ENCODE measurements around the gene HSF5. TPM values are rescaled to one million over a fixed set of nuclear protein-coding genes. Genes with fewer than 3 reads are reported as not detected.
"Not testable (repeated sequence)": the region's sequence is repeated elsewhere in the genome, so short reads cannot be mapped to it uniquely, and the experiment has no call there.

The HSF5 gene
- total RNA-seq, 2 experiments from 2014 or later: 2.6 to 3.1 TPM

GRCh38 chr17:58504826-58505351 is 16.7 kb upstream of the HSF5 start:
- no peak overlapping the region for H3K27ac Mint-ChIP-seq
- H3K4me1 Mint-ChIP-seq: no peaks in the 10 kb centered on the region
- peaks cover 56% of the 10 kb centered on the region for H3K36me3 Mint-ChIP-seq (ENCODE audit: low read depth)
- ATAC-seq (no peak), DNase-seq (no peak)
- ChIA-PET POLR2A (no interaction called here), CTCF (no interaction called here)
- H3K27me3 Mint-ChIP-seq: no peaks in the 10 kb centered on the region
- H3K9me3 Mint-ChIP-seq (ENCODE audit: low read depth): no peaks in the 10 kb centered on the region
- intact Hi-C loops (cut with DNase I, micrococcal nuclease): no loop called here
- H3K4me3 Mint-ChIP-seq: no peak overlapping the region

DNA sequence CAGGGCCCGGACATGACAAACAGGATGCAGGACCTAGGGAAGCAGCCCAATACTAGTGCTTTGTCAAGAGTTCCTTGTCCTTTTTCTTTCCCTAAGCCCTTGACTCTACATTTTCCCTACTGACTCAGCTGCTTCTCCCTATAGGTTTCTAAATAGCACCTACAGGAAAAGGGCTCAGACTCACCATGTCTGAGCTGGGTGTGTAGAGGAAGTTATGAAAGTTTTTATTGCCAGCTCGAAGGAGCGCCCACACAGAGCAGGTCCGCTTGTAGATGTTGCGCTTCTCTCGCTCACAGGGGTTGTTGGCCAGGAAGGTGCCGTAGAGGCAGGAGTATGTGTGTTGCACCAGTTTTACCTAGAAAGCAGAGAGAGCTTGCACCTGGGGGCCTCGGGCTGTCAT is 15.7 kb upstream of the HSF5 start:
- Mint-ChIP-seq H3K27ac (no peak overlapping the region), H3K4me1 (peaks cover 2% of the 10 kb centered on the region), H3K4me3 (no peak overlapping the region), H3K27me3 (no peaks in the 10 kb centered on the region), H3K36me3 (ENCODE audit: low read depth) (peaks cover 53% of the 10 kb centered on the region), H3K9me3 (ENCODE audit: low read depth) (no peaks in the 10 kb centered on the region)
- intact Hi-C loops (cut with DNase I, micrococcal nuclease): no loop called here
- no peak for ATAC-seq
- ChIA-PET CTCF (no interaction called here), POLR2A (no interaction called here)
- DNase-seq: no peak

- H3K27me3 Mint-ChIP-seq; H3K27ac Mint-ChIP-seq; H3K4me1 Mint-ChIP-seq; POLR2A ChIA-PET; H3K4me3 Mint-ChIP-seq; intact Hi-C loops (cut with DNase I, micrococcal nuclease); CTCF ChIA-PET; ATAC-seq; H3K9me3 Mint-ChIP-seq (ENCODE audit: low read depth); DNase-seq: not testable (repeated sequence)
- H3K36me3 Mint-ChIP-seq (ENCODE audit: low read depth): peaks cover 52% of the 10 kb centered on the region
These were observed 14.9 kb upstream of the HSF5 start for GRCh38 chr17:58503134-58503533.

DNA sequence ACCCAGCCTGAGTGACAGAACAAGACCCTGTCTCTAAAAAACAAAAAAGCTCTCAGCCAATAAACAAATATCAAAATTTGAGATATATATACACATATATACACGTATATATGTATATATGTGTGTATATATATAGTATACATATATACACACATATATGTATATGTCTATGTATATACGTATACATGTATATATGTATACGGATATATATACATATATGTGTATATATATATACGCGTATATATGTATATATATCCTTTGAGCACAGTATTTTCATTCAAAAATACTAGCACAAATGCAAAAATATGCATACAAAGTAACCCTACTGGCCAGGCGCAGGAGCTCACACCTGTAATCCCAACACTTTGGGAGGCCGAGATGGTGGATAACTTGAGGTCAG is 13.2 kb upstream of the HSF5 start:
- peaks cover 2% of the 10 kb centered on the region for H3K4me1 Mint-ChIP-seq
- ChIA-PET CTCF (no interaction called here), POLR2A (no interaction called here)
- H3K36me3 Mint-ChIP-seq (ENCODE audit: low read depth): peaks cover 45% of the 10 kb centered on the region
- no peak overlapping the region for H3K4me3 Mint-ChIP-seq
- ATAC-seq: no peak
- no peak for DNase-seq
- no peak overlapping the region for H3K27ac Mint-ChIP-seq
- intact Hi-C loops (cut with DNase I, micrococcal nuclease): no loop called here
- H3K27me3 Mint-ChIP-seq: no peaks in the 10 kb centered on the region
- no peaks in the 10 kb centered on the region for H3K9me3 Mint-ChIP-seq (ENCODE audit: low read depth)

- no peak for DNase-seq
- Mint-ChIP-seq H3K27me3 (no peaks in the 10 kb centered on the region), H3K4me1 (peaks cover 10% of the 10 kb centered on the region), H3K27ac (no peak overlapping the region), H3K36me3 (ENCODE audit: low read depth) (peaks cover 51% of the 10 kb centered on the region), H3K9me3 (ENCODE audit: low read depth) (no peaks in the 10 kb centered on the region), H3K4me3 (no peak overlapping the region)
- no peak for ATAC-seq
- ChIA-PET POLR2A (interaction anchor here (0.7 kb wide), 1 partner anchor 17 kb away, joined by 10 read pairs; no protein-coding TSS in a partner anchor), CTCF (interaction anchor here (0.6 to 1.5 kb wide), 3 partner anchors 10 to 199 kb away, joined by 4 to 9 read pairs (median 4); partner anchors contain the start of gene HSF5)
- intact Hi-C loops (cut with DNase I, micrococcal nuclease): no loop called here
These were observed 10.1 kb upstream of the HSF5 start for GRCh38 chr17:58498177-58498828.

- intact Hi-C loops (cut with DNase I, micrococcal nuclease): no loop called here
- Mint-ChIP-seq H3K27me3 (no peaks in the 10 kb centered on the region), H3K9me3 (ENCODE audit: low read depth) (no peaks in the 10 kb centered on the region), H3K27ac (peak overlapping the region; percentile 87), H3K36me3 (ENCODE audit: low read depth) (peaks cover 63% of the 10 kb centered on the region), H3K4me1 (peaks cover 23% of the 10 kb centered on the region), H3K4me3 (no peak overlapping the region)
- DNase-seq: no peak
- POLR2A ChIA-PET: interaction anchor here (1.5 kb wide), 1 partner anchor 137 kb away, joined by 8 read pairs; no protein-coding TSS in a partner anchor
- CTCF ChIA-PET: interaction anchor here (1.3 to 2.0 kb wide), 4 partner anchors 19 to 176 kb away, joined by 3 to 10 read pairs (median 4); no protein-coding TSS in a partner anchor
- no peak for ATAC-seq
These were observed 5.3 kb upstream of the HSF5 start for GRCh38 chr17:58493506-58493905.

DNA sequence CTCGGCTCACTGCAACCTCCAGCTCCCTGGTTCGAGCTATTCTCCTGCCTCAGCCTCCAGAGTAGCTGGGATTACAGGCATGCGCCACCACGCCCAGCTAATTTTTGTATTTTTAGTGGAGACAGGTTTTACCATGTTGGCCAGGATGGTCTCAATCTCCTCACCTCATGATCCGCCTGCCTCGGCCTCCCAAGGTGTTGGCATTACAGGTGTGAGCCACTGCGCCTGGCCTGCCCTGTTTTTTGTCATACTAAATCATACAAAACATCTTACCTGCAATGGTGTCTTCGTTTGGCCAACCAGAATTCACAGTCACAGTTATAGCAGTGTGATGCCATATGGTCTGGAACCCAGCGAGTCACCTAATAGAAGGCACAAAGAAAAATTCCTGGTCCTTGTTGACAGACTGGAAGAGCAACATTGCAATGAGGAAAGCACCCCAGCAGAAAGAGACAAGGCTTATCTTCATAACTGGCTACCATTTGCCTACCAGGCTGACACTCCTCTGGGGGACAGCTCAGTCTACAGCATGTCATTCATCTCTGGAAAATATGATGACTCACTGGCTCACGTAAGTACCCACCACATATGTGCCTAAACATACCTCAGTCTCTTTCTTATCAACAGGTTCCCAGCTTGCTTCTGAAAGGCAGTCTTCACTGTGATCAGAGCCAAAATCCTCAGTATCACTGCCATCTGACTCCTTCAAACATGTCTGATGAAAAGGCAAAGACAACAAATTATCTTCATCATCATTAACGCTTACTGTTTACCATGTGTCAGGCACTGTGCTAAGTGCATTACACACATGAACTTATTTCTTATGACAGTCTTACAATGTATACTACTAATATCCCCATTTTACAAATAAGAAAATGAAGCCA is 4.3 kb upstream of the HSF5 start:
- DNase-seq (peak; percentile 55), ATAC-seq (peak; percentile 96)
- intact Hi-C loops (cut with DNase I, micrococcal nuclease): loop anchor here in 1 of 2 experiments (1.0 kb wide), 1 partner anchor 175 kb away; no protein-coding TSS in a partner anchor
- no peaks in the 10 kb centered on the region for H3K9me3 Mint-ChIP-seq (ENCODE audit: low read depth)
- peaks cover 59% of the 10 kb centered on the region for H3K36me3 Mint-ChIP-seq (ENCODE audit: low read depth)
- H3K4me3 Mint-ChIP-seq: no peak overlapping the region
- CTCF ChIA-PET: interaction anchor here (0.6 to 2.0 kb wide), 8 partner anchors 18 to 638 kb away, joined by 3 to 10 read pairs (median 4); no protein-coding TSS in a partner anchor
- POLR2A ChIA-PET: interaction anchor here (0.7 to 1.5 kb wide), 3 partner anchors 138 to 148 kb away, joined by 3 to 8 read pairs (median 3); no protein-coding TSS in a partner anchor
- no peaks in the 10 kb centered on the region for H3K27me3 Mint-ChIP-seq
- peaks cover 23% of the 10 kb centered on the region for H3K4me1 Mint-ChIP-seq
- peak overlapping the region; percentile 87 for H3K27ac Mint-ChIP-seq

- no peak overlapping the region for H3K27ac Mint-ChIP-seq
- H3K36me3 Mint-ChIP-seq (ENCODE audit: low read depth): peaks cover 56% of the 10 kb centered on the region
- CTCF ChIA-PET: interaction anchor here (2.0 kb wide), 1 partner anchor 174 kb away, joined by 10 read pairs; no protein-coding TSS in a partner anchor
- peaks cover 25% of the 10 kb centered on the region for H3K4me1 Mint-ChIP-seq
- no peaks in the 10 kb centered on the region for H3K9me3 Mint-ChIP-seq (ENCODE audit: low read depth)
- intact Hi-C loops (cut with DNase I, micrococcal nuclease): loop anchor here in 1 of 2 experiments (1.0 kb wide), 1 partner anchor 174 kb away; no protein-coding TSS in a partner anchor
- no peaks in the 10 kb centered on the region for H3K27me3 Mint-ChIP-seq
- ATAC-seq: no peak
- POLR2A ChIA-PET: interaction anchor here (0.6 kb wide), 1 partner anchor 42 kb away, joined by 5 read pairs; no protein-coding TSS in a partner anchor
- DNase-seq: no peak
- H3K4me3 Mint-ChIP-seq: no peak overlapping the region
These were observed 3.4 kb upstream of the HSF5 start for GRCh38 chr17:58491510-58492045.

GRCh38 chr17:58488428-58488890 is 251 bp upstream of the HSF5 start:
- H3K4me3 Mint-ChIP-seq: no peak overlapping the region
- ChIA-PET CTCF (interaction anchor here (0.6 to 2.1 kb wide), 10 partner anchors 8 to 937 kb away, joined by 3 to 9 read pairs (median 4); partner anchors contain the start of gene MTMR4), POLR2A (interaction anchor here (1.2 kb wide), 1 partner anchor 151 kb away, joined by 3 read pairs; no protein-coding TSS in a partner anchor)
- peaks cover 35% of the 10 kb centered on the region for H3K36me3 Mint-ChIP-seq (ENCODE audit: low read depth)
- H3K27me3 Mint-ChIP-seq: no peaks in the 10 kb centered on the region
- H3K4me1 Mint-ChIP-seq: peaks cover 21% of the 10 kb centered on the region
- ATAC-seq (no peak), DNase-seq (no peak)
- peak overlapping the region; percentile 47 for H3K27ac Mint-ChIP-seq
- intact Hi-C loops (cut with DNase I, micrococcal nuclease): no loop called here
- H3K9me3 Mint-ChIP-seq (ENCODE audit: low read depth): no peaks in the 10 kb centered on the region

DNA sequence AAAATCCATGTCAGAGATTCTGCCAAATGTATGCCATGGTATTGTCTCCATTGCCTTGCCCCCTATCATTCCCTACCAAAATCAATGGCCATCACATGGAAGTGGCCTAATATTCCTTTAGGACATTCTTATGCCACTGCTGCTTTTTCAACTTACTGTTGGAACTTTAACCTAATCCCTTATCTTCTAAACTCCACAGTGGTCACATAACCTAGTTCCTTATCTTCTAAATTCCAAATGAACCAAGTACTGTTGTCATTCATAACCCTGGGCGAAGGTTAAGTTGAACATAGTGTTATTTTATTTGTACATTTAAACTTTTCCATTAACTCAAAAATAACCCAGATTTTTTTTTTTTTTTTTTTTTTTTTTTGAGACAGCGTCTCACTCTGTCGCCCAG is 3.6 kb downstream of the HSF5 start:
- H3K27me3 Mint-ChIP-seq: no peaks in the 10 kb centered on the region
- CTCF ChIA-PET: no interaction called here
- no peak overlapping the region for H3K27ac Mint-ChIP-seq
- peaks cover 9% of the 10 kb centered on the region for H3K36me3 Mint-ChIP-seq (ENCODE audit: low read depth)
- peaks cover 8% of the 10 kb centered on the region for H3K4me1 Mint-ChIP-seq
- POLR2A ChIA-PET: no interaction called here
- H3K4me3 Mint-ChIP-seq: no peak overlapping the region
- DNase-seq (no peak), ATAC-seq (no peak)
- intact Hi-C loops (cut with DNase I, micrococcal nuclease): no loop called here
- no peaks in the 10 kb centered on the region for H3K9me3 Mint-ChIP-seq (ENCODE audit: low read depth)

- H3K4me1 Mint-ChIP-seq; H3K9me3 Mint-ChIP-seq (ENCODE audit: low read depth); H3K27me3 Mint-ChIP-seq; intact Hi-C loops (cut with DNase I, micrococcal nuclease); POLR2A ChIA-PET; H3K36me3 Mint-ChIP-seq (ENCODE audit: low read depth); DNase-seq; ATAC-seq; H3K27ac Mint-ChIP-seq; H3K4me3 Mint-ChIP-seq: not testable (repeated sequence)
- CTCF ChIA-PET: interaction anchor here (0.6 to 1.6 kb wide), 3 partner anchors 14 to 164 kb away, joined by 3 to 5 read pairs (median 4); no protein-coding TSS in a partner anchor
These were observed 6.4 kb downstream of the HSF5 start for GRCh38 chr17:58481798-58482197.

All from activated CD4-positive, alpha-beta T cell treated with anti-CD3 and anti-CD28 coated beads for 36 hours (primary cell).